HepG2 (cell line): ENCODE results near the gene INO80E. TPM values are rescaled to one million over a fixed set of nuclear protein-coding genes. Genes with fewer than 3 reads are reported as not detected.

Experiments used
- AGO1 ChIP-seq: fragments of 200-400 bp; formaldehyde crosslinking; IDR thresholded peaks from 2 replicates; pipeline ENCODE4 v1.6.1; 2017; ENCODE audit warnings: mild to moderate bottlenecking, low read depth, low read length, moderate library complexity; ENCODE audit not compliant: poor library complexity, severe bottlenecking
- BORCS8-MEF2B ChIP-seq: sonication (generic); formaldehyde crosslinking; IDR thresholded peaks from 2 replicates; pipeline ENCODE4 v1.8.0; 2022; ENCODE audit warnings: mild to moderate bottlenecking, missing genetic modification reagents
- DNMT1 ChIP-seq: sonication (generic); formaldehyde crosslinking; IDR thresholded peaks from 2 replicates; pipeline ENCODE4 v1.5.1; 2020; ENCODE audit warnings: mild to moderate bottlenecking, missing genetic modification reagents
- GTF2F1 ChIP-seq: fragments of 150-350 bp; IDR thresholded peaks from 2 replicates; pipeline ENCODE4 v1.6.1; 2014; ENCODE audit warnings: low read length
- JUND ChIP-seq: sonication (generic); formaldehyde crosslinking; IDR thresholded peaks from 2 replicates; pipeline ENCODE4 v1.8.0; 2022; ENCODE audit warnings: mild to moderate bottlenecking, missing genetic modification reagents
- KLF6 ChIP-seq: IDR thresholded peaks from 2 replicates; pipeline ENCODE4 v1.8.0; 2016; ENCODE audit warnings: missing biosample characterization, missing genetic modification reagents
- MED8 ChIP-seq: sonication (generic); formaldehyde crosslinking; IDR thresholded peaks from 2 replicates; pipeline ENCODE4 v1.8.1; 2023; ENCODE audit warnings: mild to moderate bottlenecking, missing genetic modification reagents; ENCODE audit not compliant: insufficient replicate concordance
- NCOA5 ChIP-seq: sonication (generic); formaldehyde crosslinking; IDR thresholded peaks from 2 replicates; pipeline ENCODE4 v1.4.0; 2020; ENCODE audit warnings: missing genetic modification reagents
- PAX8 ChIP-seq: sonication (generic); formaldehyde crosslinking; IDR thresholded peaks from 2 replicates; pipeline ENCODE4 v1.8.0; 2022; ENCODE audit warnings: mild to moderate bottlenecking, missing genetic modification reagents, borderline replicate concordance
- SIN3B ChIP-seq: fragments of 150-350 bp; IDR thresholded peaks from 2 replicates; pipeline ENCODE4 v1.6.1; 2014; ENCODE audit warnings: low read length
- SIX1 ChIP-seq: sonication (generic); formaldehyde crosslinking; IDR thresholded peaks from 2 replicates; pipeline ENCODE4 v1.4.0; 2020; ENCODE audit warnings: missing genetic modification reagents, borderline replicate concordance
- ZKSCAN8 ChIP-seq: IDR thresholded peaks from 2 replicates; pipeline ENCODE4 v1.6.1; 2016; ENCODE audit warnings: borderline replicate concordance, missing genetic modification reagents, missing compliant biosample characterization
- ZNF12 ChIP-seq: sonication (generic); formaldehyde crosslinking; IDR thresholded peaks from 2 replicates; pipeline ENCODE4 v1.5.0; 2020; ENCODE audit warnings: missing genetic modification reagents
- ZNF761 ChIP-seq: sonication (generic); formaldehyde crosslinking; conservative IDR thresholded peaks from 2 replicates; pipeline ENCODE4 v1.4.0; 2020; ENCODE audit warnings: mild to moderate bottlenecking, missing genetic modification reagents
- ZNF782 ChIP-seq: sonication (generic); formaldehyde crosslinking; IDR thresholded peaks from 2 replicates; pipeline ENCODE4 v1.4.0; 2020; ENCODE audit warnings: missing genetic modification reagents, mild to moderate bottlenecking, borderline replicate concordance
- ZNF878 ChIP-seq: sonication (generic); formaldehyde crosslinking; IDR thresholded peaks from 2 replicates; pipeline ENCODE4 v1.8.1; 2023; ENCODE audit warnings: mild to moderate bottlenecking, missing genetic modification reagents, moderate library complexity
- ZNF883 ChIP-seq: sonication (generic); formaldehyde crosslinking; IDR thresholded peaks from 2 replicates; pipeline ENCODE4 v1.5.1; 2020; ENCODE audit warnings: mild to moderate bottlenecking, missing genetic modification reagents; ENCODE audit errors: not compliant biosample characterization
- polyA plus RNA-seq, 8 experiments: library from polyadenylated mRNA; depleted of rRNA in 3 of 8; stranded (reverse) in 7 of 8; unstranded in 1 of 8; fragments of >200 nt; fragmentation: Illumina TruSeq in 4 of 8; extraction: Trizol in 4 of 8; gene quantifications; 2 replicates each; pipeline versions ENCODE4 v1.2.1 to v1.2.3, GENCODE V29; 2011 to 2016; ENCODE audit warnings: low read depth in 4 of 8, missing spikeins in 1 of 8, mixed read lengths in 1 of 8; ENCODE audit not compliant: insufficient read depth in 1 of 8
- total RNA-seq, 5 experiments: library from RNA; depleted of rRNA; stranded (reverse); fragments of >200 nt; fragmentation: Illumina TruSeq; extraction: Trizol; gene quantifications; 2 replicates each; pipeline ENCODE4 v1.2.3, GENCODE V29; 2016; ENCODE audit warnings: low read depth in 1 of 5
- TF ChIP-seq, protein P1 (sequence below): sonication (generic); formaldehyde crosslinking; IDR thresholded peaks from 2 replicates; pipeline ENCODE4 v1.8.0; 2022; ENCODE audit warnings: missing genetic modification reagents, mild to moderate bottlenecking, borderline replicate concordance
- TF ChIP-seq, protein P2 (sequence below): sonication (generic); formaldehyde crosslinking; IDR thresholded peaks from 2 replicates; pipeline ENCODE4 v1.4.0; 2020; ENCODE audit warnings: missing genetic modification reagents
- TF ChIP-seq, protein P3 (sequence below): IDR thresholded peaks from 2 replicates; pipeline ENCODE4 v1.6.1; 2016; ENCODE audit warnings: missing genetic modification reagents, missing compliant biosample characterization
- TF ChIP-seq, protein P4 (sequence below): IDR thresholded peaks from 2 replicates; pipeline ENCODE4 v1.6.1; 2018; ENCODE audit warnings: missing genetic modification reagents
- TF ChIP-seq, protein P5 (sequence below): sonication (generic); formaldehyde crosslinking; IDR thresholded peaks from 2 replicates; pipeline ENCODE4 v1.4.0; 2020; ENCODE audit warnings: mild to moderate bottlenecking, missing genetic modification reagents
- TF ChIP-seq, protein P6 (sequence below): sonication (generic); formaldehyde crosslinking; conservative IDR thresholded peaks from 2 replicates; pipeline ENCODE4 v1.8.0; 2022; ENCODE audit warnings: mild to moderate bottlenecking, moderate library complexity, missing genetic modification reagents

INO80E gene
- total and polyA plus RNA-seq, 2 of the 13 experiments (the other 11 are each of a cell fraction or from before 2014, with no cell fraction given) = 25.8 to 45.6 TPM

DNA sequence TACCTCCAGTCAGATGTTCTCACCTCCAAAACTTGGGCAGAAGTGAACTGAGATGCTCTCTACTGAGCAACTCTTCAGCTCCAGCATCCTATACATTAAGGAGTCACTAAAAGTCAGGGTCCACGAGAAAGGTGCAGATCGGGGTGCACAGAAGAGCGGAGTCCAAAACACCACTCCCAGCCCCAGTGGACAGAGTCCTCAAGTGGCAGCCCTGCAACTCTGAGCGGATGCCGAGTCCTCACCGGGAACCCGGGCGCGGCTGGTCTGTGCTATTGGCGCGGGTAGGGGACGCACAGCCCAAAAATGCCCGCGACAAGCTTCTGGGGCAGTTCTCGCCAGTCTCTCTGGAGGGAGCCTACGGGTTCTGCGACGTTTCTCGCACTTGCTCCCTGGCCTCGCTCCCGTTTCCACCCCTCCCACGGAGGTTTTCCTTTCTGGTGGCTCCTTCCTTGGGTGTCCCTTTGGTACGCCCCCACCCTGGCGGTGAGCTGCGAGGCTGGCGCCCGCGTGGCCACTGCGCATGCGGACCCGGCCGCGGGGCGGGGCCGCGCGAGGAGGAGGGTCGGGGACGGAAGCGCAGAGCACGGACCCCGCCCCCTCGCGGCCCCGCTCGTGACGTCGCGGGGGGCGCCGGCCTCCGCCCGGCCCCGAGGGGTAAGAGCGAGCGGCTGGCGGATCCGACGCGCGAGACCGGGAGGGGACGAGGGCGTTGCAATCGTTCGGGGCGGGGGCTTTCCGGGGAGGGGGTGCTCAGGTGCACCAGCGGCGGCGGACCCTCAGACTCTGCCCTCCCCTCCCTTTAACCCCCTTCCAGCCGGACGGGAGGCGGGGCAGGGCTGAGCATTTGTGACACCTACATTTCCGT, 34.3 kb upstream of the INO80E start, which contains the start of gene TMEM219 (continued):
- TF ChIP-seq, protein P1, sequence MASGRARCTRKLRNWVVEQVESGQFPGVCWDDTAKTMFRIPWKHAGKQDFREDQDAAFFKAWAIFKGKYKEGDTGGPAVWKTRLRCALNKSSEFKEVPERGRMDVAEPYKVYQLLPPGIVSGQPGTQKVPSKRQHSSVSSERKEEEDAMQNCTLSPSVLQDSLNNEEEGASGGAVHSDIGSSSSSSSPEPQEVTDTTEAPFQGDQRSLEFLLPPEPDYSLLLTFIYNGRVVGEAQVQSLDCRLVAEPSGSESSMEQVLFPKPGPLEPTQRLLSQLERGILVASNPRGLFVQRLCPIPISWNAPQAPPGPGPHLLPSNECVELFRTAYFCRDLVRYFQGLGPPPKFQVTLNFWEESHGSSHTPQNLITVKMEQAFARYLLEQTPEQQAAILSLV (CRISPR knock-in tag) = peak; percentile 67; the same call in 1 of the 2 replicates
- TF ChIP-seq ZNF761 (CRISPR knock-in tag) (no peak), NCOA5 (no peak), MED8 (peak; percentile 60), DNMT1 (CRISPR knock-in tag) (0 out of 2 replicates have a peak, but pooled peaks have one; percentile 10), ZKSCAN8 (CRISPR knock-in tag) (0 out of 2 replicates have a peak, but pooled peaks have one; percentile 68), GTF2F1 (no peak), ZNF883 (CRISPR knock-in tag) (no peak), SIN3B (peak; percentile 63; the same call in 1 of the 2 replicates), BORCS8-MEF2B (CRISPR knock-in tag) (peak; percentile 78), AGO1 (peak; percentile 45), SIX1 (CRISPR knock-in tag) (no peak), JUND (CRISPR knock-in tag) (0 out of 2 replicates have a peak, but pooled peaks have one; percentile 36), PAX8 (CRISPR knock-in tag) (no peak), ZNF12 (CRISPR knock-in tag) (0 out of 2 replicates have a peak, but pooled peaks have one; percentile 9), KLF6 (CRISPR knock-in tag) (no peak), ZNF782 (CRISPR knock-in tag) (peak; percentile 50; the same call in 1 of the 2 replicates), ZNF878 (CRISPR knock-in tag) (no peak)
- TF ChIP-seq, protein P2, sequence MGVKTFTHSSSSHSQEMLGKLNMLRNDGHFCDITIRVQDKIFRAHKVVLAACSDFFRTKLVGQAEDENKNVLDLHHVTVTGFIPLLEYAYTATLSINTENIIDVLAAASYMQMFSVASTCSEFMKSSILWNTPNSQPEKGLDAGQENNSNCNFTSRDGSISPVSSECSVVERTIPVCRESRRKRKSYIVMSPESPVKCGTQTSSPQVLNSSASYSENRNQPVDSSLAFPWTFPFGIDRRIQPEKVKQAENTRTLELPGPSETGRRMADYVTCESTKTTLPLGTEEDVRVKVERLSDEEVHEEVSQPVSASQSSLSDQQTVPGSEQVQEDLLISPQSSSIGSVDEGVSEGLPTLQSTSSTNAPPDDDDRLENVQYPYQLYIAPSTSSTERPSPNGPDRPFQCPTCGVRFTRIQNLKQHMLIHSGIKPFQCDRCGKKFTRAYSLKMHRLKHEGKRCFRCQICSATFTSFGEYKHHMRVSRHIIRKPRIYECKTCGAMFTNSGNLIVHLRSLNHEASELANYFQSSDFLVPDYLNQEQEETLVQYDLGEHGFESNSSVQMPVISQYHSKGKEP = 0 out of 2 replicates have a peak, but pooled peaks have one; percentile 57
- TF ChIP-seq, protein P3, sequence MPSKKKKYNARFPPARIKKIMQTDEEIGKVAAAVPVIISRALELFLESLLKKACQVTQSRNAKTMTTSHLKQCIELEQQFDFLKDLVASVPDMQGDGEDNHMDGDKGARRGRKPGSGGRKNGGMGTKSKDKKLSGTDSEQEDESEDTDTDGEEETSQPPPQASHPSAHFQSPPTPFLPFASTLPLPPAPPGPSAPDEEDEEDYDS (CRISPR knock-in tag) = peak; percentile 52; the same call in 1 of the 2 replicates
- TF ChIP-seq, protein P4, sequence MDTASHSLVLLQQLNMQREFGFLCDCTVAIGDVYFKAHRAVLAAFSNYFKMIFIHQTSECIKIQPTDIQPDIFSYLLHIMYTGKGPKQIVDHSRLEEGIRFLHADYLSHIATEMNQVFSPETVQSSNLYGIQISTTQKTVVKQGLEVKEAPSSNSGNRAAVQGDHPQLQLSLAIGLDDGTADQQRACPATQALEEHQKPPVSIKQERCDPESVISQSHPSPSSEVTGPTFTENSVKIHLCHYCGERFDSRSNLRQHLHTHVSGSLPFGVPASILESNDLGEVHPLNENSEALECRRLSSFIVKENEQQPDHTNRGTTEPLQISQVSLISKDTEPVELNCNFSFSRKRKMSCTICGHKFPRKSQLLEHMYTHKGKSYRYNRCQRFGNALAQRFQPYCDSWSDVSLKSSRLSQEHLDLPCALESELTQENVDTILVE (CRISPR knock-in tag) = peak; percentile 50; the same call in 1 of the 2 replicates
- TF ChIP-seq, protein P5, sequence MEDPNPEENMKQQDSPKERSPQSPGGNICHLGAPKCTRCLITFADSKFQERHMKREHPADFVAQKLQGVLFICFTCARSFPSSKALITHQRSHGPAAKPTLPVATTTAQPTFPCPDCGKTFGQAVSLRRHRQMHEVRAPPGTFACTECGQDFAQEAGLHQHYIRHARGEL (CRISPR knock-in tag) = no peak
- TF ChIP-seq, protein P6, sequence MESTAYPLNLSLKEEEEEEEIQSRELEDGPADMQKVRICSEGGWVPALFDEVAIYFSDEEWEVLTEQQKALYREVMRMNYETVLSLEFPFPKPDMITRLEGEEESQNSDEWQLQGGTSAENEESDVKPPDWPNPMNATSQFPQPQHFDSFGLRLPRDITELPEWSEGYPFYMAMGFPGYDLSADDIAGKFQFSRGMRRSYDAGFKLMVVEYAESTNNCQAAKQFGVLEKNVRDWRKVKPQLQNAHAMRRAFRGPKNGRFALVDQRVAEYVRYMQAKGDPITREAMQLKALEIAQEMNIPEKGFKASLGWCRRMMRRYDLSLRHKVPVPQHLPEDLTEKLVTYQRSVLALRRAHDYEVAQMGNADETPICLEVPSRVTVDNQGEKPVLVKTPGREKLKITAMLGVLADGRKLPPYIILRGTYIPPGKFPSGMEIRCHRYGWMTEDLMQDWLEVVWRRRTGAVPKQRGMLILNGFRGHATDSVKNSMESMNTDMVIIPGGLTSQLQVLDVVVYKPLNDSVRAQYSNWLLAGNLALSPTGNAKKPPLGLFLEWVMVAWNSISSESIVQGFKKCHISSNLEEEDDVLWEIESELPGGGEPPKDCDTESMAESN = no peak
